CD14-positive monocyte (primary cell): Measurements from ENCODE around the gene TENT5C. TPM values are rescaled to one million over a fixed set of nuclear protein-coding genes. Genes with fewer than 3 reads are reported as not detected.

ENCODE experiments used
- DNase-seq, 3 donors: peaks; one replicate each; pipeline ENCODE4 v3.0.0-alpha.2; 2011 to 2022
- H2AFZ ChIP-seq: 2 replicates; pipeline ENCODE4 v1.6.0; 2012; ENCODE audit warnings: mild to moderate bottlenecking, low read depth, low read length, inconsistent platforms; ENCODE audit not compliant: insufficient read depth, poor library complexity, severe bottlenecking
- H3K27ac ChIP-seq, 2 donors: 1 replicate in 1 of 2; 2 replicates in 1 of 2; pipeline ENCODE4 v1.5.1; 2012 to 2013; ENCODE audit warnings: low read length in 2 of 2, control low read depth in 1 of 2, inconsistent platforms in 1 of 2, low read depth in 1 of 2, mild to moderate bottlenecking in 1 of 2
- H3K27me3 ChIP-seq, 2 donors: one replicate each; pipeline versions ENCODE4 v1.6.0 to v1.6.1; 2011 to 2013; ENCODE audit warnings: low read length in 2 of 2; ENCODE audit not compliant: control insufficient read depth in 2 of 2, insufficient read depth in 2 of 2
- H3K36me3 ChIP-seq, 2 donors: replicated peaks in 1 of 2; 1 replicate in 1 of 2; 2 replicates in 1 of 2; pipeline versions ENCODE4 v1.5.1 to v1.6.1; 2012 to 2013; ENCODE audit warnings: low read length in 2 of 2, control low read depth in 1 of 2, inconsistent platforms in 1 of 2, mild to moderate bottlenecking in 1 of 2; ENCODE audit not compliant: insufficient read depth in 2 of 2, control insufficient read depth in 1 of 2
- H3K4me1 ChIP-seq, 2 donors: 1 replicate in 1 of 2; 2 replicates in 1 of 2; pipeline versions ENCODE4 v1.5.1 to v1.6.1; 2012 to 2013; ENCODE audit warnings: low read length in 2 of 2, control low read depth in 1 of 2, inconsistent platforms in 1 of 2, mild to moderate bottlenecking in 1 of 2, moderate library complexity in 1 of 2; ENCODE audit not compliant: insufficient read depth in 2 of 2, control insufficient read depth in 1 of 2
- H3K4me2 ChIP-seq: replicated peaks from 2 replicates; pipeline ENCODE3; 2012; ENCODE audit warnings: low read length, moderate library complexity, mild to moderate bottlenecking; ENCODE audit not compliant: poor library complexity, severe bottlenecking; ENCODE audit errors: extremely low read depth
- H3K4me3 ChIP-seq, 3 experiments: fragments of 200-600 bp in 1 of 3; sonication (generic) in 1 of 3; replicated peaks in 1 of 3; 1 replicate in 2 of 3; 2 replicates in 1 of 3; pipeline ENCODE4 v1.5.1; 2011 to 2013; ENCODE audit warnings: low read length in 3 of 3, mild to moderate bottlenecking in 3 of 3, control low read depth in 2 of 3, low read depth in 2 of 3, inconsistent platforms in 1 of 3, moderate library complexity in 1 of 3
- H3K79me2 ChIP-seq: 2 replicates; pipeline ENCODE4 v1.6.0; 2012; ENCODE audit warnings: mild to moderate bottlenecking, control low read depth, inconsistent platforms, low read length, moderate library complexity; ENCODE audit not compliant: insufficient read depth
- H3K9ac ChIP-seq: 2 replicates; pipeline ENCODE4 v1.6.0; 2017; ENCODE audit warnings: low read length, mild to moderate bottlenecking; ENCODE audit not compliant: insufficient read depth, poor library complexity, severe bottlenecking
- H3K9me3 ChIP-seq, 2 donors: replicated peaks in 1 of 2; 1 replicate in 1 of 2; 2 replicates in 1 of 2; pipeline versions ENCODE4 v1.5.1 to v1.6.1; 2012 to 2013; ENCODE audit warnings: low read length in 2 of 2, control low read depth in 1 of 2; ENCODE audit not compliant: control insufficient read depth in 1 of 2, insufficient read depth in 1 of 2
- H4K20me1 ChIP-seq: 2 replicates; pipeline ENCODE4 v1.6.0; 2012; ENCODE audit warnings: mild to moderate bottlenecking, low read length, control low read depth, moderate library complexity; ENCODE audit not compliant: insufficient read depth
- H3K27ac Mint-ChIP-seq, 7 donors: one replicate each; pipeline ENCODE4 v1.8.0; 2020; ENCODE audit warnings: mild to moderate bottlenecking in 7 of 7, mixed read lengths in 7 of 7, moderate library complexity in 6 of 7, inconsistent platforms in 2 of 7
- H3K27me3 Mint-ChIP-seq, 3 donors: one replicate each; pipeline ENCODE4 v1.8.0; 2021 to 2022; ENCODE audit warnings: low read depth in 3 of 3, mild to moderate bottlenecking in 3 of 3, mixed read lengths in 3 of 3, moderate library complexity in 3 of 3, inconsistent platforms in 1 of 3
- H3K36me3 Mint-ChIP-seq, 2 donors: one replicate each; pipeline ENCODE4 v1.8.0; 2020; ENCODE audit warnings: mixed read lengths in 2 of 2, inconsistent platforms in 1 of 2, mild to moderate bottlenecking in 1 of 2
- H3K4me1 Mint-ChIP-seq: one replicate; pipeline ENCODE4 v1.8.0; 2020; ENCODE audit warnings: mild to moderate bottlenecking, mixed read lengths
- H3K4me3 Mint-ChIP-seq, 2 donors: one replicate each; pipeline ENCODE4 v1.8.0; 2020; ENCODE audit warnings: mild to moderate bottlenecking in 2 of 2, mixed read lengths in 2 of 2, moderate library complexity in 1 of 2
- H3K9me3 Mint-ChIP-seq, 7 donors: one replicate each; pipeline ENCODE4 v1.8.0; 2020 to 2022; ENCODE audit warnings: mixed read lengths in 7 of 7, mild to moderate bottlenecking in 6 of 7, moderate library complexity in 6 of 7, inconsistent platforms in 2 of 7
- WGBS: methylation state at CpG from one replicate; pipeline ENCODE4 v1.1.5; 2013; ENCODE audit warnings: missing lambda C conversion rate; ENCODE audit not compliant: insufficient coverage; 5-methylcytosine and 5-hydroxymethylcytosine counted together
- intact Hi-C, 2 donors: fragments of 100-400 bp; cut with micrococcal nuclease; formaldehyde crosslinking; loops; one replicate each; pipeline versions ENCODE4 v1.15.0 to v1.15.1; 2023
- polyA plus RNA-seq, 3 donors: library from polyadenylated mRNA; depleted of rRNA in 1 of 3; unstranded in 2 of 3; stranded (reverse) in 1 of 3; fragments of 300-500 nt in 2 of 3; fragments of >200 nt in 1 of 3; fragmentation: Illumina TruSeq in 2 of 3; gene quantifications; 1 replicate in 2 of 3; 2 replicates in 1 of 3; pipeline ENCODE4 v1.2.3, GENCODE V29; 2012 to 2021
- TF ChIP-seq, protein P1 (sequence below): fragments of 200-600 bp; IDR thresholded peaks from one replicate; pipeline ENCODE4 v1.8.0; 2022; ENCODE audit warnings: antibody characterized with exemption, mild to moderate bottlenecking

Gene TENT5C
- polyA plus RNA-seq, 3 donors, result 0.17 to 0.69 (median 0.27) TPM

DNA sequence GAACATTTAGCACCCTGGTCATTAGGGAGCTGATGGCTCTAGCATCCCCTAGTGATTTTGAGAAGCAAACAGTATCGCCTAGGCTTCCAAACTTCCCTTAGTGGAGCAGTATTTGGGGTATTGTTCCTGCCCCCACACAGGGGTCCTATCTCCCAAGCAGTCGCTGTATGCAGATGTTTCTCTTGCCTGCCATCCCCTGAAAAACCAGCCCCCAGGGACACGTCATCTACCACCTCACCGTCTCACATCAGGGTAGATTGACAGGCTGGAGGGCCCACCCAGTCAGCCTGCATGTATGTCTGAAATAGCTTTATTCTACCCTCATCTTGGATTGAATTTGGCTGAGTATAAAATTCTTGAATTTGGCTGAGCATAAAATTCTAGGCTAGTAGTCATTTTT is 33.9 kb downstream of the TENT5C start:
- no peak overlapping the region for H3K4me2 ChIP-seq
- H3K27me3 Mint-ChIP-seq, result peaks cover 0 to 2% (median 2%) of the 10 kb centered on the region in 3 donors
- H3K36me3 Mint-ChIP-seq, result no peaks in the 10 kb centered on the region
- H3K9me3 ChIP-seq, result no peaks in the 10 kb centered on the region
- H3K4me1 Mint-ChIP-seq, result peaks cover 9% of the 10 kb centered on the region
- TF ChIP-seq, protein P1, sequence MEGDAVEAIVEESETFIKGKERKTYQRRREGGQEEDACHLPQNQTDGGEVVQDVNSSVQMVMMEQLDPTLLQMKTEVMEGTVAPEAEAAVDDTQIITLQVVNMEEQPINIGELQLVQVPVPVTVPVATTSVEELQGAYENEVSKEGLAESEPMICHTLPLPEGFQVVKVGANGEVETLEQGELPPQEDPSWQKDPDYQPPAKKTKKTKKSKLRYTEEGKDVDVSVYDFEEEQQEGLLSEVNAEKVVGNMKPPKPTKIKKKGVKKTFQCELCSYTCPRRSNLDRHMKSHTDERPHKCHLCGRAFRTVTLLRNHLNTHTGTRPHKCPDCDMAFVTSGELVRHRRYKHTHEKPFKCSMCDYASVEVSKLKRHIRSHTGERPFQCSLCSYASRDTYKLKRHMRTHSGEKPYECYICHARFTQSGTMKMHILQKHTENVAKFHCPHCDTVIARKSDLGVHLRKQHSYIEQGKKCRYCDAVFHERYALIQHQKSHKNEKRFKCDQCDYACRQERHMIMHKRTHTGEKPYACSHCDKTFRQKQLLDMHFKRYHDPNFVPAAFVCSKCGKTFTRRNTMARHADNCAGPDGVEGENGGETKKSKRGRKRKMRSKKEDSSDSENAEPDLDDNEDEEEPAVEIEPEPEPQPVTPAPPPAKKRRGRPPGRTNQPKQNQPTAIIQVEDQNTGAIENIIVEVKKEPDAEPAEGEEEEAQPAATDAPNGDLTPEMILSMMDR, result no peak
- no peak for DNase-seq
- peaks cover 0 to 1% (median 0%) of the 10 kb centered on the region in 7 donors for H3K9me3 Mint-ChIP-seq
- H4K20me1 ChIP-seq, result no peaks in the 10 kb centered on the region
- H3K9ac ChIP-seq, result no peak overlapping the region
- H3K27me3 ChIP-seq, result no peaks in the 10 kb centered on the region
- no peaks in the 10 kb centered on the region for H3K79me2 ChIP-seq
- no peaks in the 10 kb centered on the region for H3K36me3 ChIP-seq
- H3K4me1 ChIP-seq, result no peaks in the 10 kb centered on the region
- no peak overlapping the region for H2AFZ ChIP-seq
- no CpG with 5 or more reads among the region's 4 CpGs for WGBS
- H3K27ac Mint-ChIP-seq, result no peak overlapping the region
- H3K4me3 Mint-ChIP-seq, result no peak overlapping the region
- intact Hi-C loops, result no loop called here
- H3K4me3 ChIP-seq, result no peak overlapping the region
- no peak overlapping the region for H3K27ac ChIP-seq

DNA sequence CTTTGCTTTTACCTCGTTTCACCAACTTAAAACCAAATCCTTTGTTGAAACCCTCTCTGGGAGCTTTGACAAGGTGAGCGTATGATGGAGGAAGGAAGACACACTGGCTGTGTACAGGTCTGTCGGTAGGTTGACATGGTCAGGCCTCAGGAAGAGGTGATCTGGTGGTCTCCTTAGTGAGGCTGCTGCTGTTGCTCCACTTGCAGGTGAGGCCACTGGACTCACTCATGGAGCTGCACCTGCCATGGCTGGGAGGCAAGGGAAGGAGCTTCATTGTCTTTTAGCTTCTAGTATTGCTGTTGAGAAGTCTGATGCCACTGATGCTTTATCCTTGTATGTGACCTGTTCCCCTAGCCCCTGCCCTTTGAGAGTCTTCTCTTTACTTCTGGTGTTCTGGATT is 35.7 kb downstream of the TENT5C start:
- no peak for DNase-seq
- Mint-ChIP-seq H3K27me3 (peaks cover 0 to 2% (median 1%) of the 10 kb centered on the region in 3 donors), H3K36me3 (no peaks in the 10 kb centered on the region), H3K27ac (no peak overlapping the region), H3K4me1 (peaks cover 10% of the 10 kb centered on the region), H3K4me3 (no peak overlapping the region), H3K9me3 (peaks cover 0 to under 1% (median 0%) of the 10 kb centered on the region in 7 donors)
- Histone ChIP-seq H3K4me1 (no peaks in the 10 kb centered on the region), H2AFZ (no peak overlapping the region), H3K27me3 (no peaks in the 10 kb centered on the region), H3K27ac (no peak overlapping the region), H3K4me3 (no peak overlapping the region), H3K4me2 (no peak overlapping the region), H4K20me1 (no peaks in the 10 kb centered on the region), H3K9ac (no peak overlapping the region), H3K79me2 (no peaks in the 10 kb centered on the region), H3K9me3 (no peaks in the 10 kb centered on the region), H3K36me3 (no peaks in the 10 kb centered on the region)
- TF ChIP-seq, protein P1, result no peak
- intact Hi-C loops, result no loop called here
- 93% methylated on average over 2 of the region's 3 CpGs for WGBS
